ENCODE data around the gene TFAP2C.
"Not testable (repeated sequence)": the region's sequence is repeated elsewhere in the genome, so short reads cannot be mapped to it uniquely, and the experiment has no call there.

TFAP2C gene

DNA sequence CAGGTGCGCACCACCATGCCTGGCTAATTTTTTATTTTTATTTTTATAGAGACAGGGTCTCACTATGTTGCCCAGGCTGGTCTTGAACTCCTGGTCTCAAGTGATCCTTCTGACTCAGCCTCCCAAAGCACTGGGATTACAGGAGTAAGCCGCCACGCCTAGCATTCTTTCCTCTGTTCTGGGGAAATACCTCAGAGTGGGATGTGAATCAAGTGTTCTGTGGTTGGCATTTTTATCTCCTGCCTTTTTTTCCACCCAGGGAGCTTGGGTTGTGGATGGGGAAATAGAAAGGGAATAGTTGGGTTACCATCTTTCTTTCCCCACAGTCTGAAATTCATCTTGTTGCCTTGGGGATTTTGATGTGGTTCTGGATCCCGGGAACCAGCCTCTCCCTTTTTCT, 24.1 kb downstream of the TFAP2C start:
- DNase-seq (ENCODE audit: low spot score), result no peak

DNA sequence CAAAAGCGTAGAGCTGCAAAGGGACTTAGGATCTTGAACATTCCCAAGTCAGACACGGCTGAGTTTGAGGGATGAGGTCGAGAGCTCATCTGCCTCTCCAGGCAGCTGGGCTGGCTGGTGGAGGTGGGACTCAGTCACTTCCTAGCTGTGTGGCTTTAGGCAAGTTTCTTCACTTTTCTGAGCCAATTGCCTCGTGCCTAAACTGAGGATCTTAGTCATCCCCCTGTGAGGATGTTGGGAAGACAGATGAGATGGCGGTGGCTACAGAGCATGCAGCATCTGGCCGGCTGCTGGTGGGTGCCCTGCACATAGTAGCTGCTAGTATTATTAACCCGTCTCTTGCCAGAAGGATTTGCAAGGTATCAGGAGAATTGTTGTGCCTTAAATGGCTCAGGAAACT, 27.5 kb downstream of the TFAP2C start:
- no peak for DNase-seq (ENCODE audit: low spot score)

DNA sequence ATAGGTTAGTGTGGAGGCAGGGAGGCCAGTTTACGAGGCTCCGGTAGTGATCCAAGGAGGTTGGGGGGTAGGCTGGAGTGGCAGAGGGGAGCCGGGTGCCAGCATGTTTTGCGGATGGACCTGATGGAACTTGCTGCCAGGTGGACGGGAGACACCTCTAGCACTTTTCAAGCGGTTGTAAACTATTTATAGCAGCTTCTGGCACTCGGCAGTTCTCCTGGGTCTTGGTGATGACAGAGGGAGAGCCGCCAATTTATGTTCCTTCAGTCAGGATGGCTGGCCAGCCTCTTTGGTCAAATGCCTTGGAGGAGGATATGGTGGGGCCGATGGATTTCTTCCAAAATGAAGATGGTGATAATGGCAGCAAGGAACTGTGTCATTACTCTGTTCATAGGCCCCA, 28.8 kb downstream of the TFAP2C start:
- no peak for DNase-seq (ENCODE audit: low spot score)

DNA sequence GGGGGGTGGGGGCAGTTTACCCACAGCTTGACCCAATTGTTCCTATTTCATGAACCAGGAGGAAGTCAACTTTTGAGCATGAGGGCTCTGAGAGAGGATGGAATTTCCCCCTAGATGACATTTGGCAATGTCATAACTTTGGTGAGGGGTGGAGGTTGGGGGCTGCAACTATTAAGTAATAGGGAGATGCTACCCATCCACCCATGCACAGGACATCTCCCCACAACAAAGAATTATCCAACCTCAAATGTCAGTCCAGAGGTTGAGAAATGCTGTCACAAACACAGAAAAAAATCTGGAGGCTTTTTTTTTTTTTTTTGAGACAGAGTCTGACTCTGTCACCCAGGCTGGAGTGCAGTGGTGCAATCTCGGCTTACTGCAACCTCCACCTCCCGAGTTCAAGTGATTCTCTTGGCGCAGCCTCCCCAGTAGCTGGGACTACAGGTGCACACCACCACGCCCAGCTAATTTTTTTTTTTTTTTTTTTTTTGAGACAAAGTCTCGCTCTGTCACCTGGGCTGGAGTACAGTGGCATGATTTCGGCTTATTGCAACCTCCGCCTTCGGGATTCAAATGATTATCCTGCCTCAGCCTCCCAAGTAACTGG, 29.3 kb downstream of the TFAP2C start:
- DNase-seq (ENCODE audit: low spot score), result not testable (repeated sequence)

DNA sequence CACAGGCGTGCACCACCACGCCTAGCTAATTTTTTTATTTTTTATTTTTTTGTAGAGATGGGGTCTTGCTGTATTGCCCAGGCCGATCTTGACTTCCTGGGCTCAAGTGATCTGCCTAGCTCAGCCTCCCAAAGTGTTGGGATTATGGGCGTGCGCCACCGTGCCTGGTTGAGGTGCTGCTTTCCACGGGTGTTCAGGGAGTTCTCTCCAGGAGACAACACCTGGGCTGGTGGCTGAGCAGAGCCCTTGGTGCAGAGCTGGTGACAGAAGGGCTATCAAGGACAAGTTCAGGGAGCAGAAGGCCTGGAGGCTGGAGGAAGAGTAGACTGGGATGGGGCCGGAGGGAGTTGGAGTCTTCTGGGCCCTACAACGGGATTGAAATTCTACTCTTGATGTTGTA, 34.6 kb downstream of the TFAP2C start:
- DNase-seq (ENCODE audit: low spot score), result no peak

DNA sequence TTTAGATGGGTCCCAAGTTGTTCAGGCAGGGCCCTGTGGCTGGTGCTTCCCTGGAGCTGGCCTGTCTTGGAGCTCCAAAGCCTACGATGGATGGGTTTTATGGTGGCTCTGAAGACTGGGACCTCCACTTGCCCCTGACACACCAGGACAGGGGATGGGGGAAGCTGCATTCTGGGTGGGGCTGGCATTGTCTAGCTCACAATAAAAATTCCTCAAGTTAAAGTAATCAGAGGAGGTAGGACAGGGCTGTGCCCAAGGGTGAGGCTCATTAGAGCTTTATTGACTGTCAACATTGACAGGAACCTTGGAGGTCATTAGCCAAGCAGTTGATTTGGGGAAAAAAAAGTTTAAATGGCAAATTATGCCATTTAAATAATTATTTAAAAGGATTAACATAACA, 35.7 kb downstream of the TFAP2C start:
- DNase-seq (ENCODE audit: low spot score), result no peak

DNA sequence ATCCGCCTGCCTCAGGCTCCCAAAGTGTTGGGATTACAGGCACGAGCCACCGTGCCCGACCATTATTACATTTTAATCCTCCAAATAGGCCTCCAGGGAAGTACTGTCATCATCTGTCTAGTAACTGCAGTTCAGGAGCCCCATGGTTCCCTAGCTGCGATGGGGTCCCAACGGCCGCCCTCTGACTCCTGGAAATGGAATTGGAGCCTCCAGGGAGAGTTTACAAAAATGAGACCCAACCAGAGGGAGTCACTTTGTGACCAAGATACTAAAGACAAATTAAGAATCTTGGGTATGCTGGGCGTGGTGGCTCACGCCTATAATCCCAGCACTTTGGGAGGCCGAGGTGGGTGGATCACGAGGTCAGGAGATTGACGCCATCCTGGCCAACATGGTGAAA, 36.7 kb downstream of the TFAP2C start:
- no peak for DNase-seq (ENCODE audit: low spot score)

DNA sequence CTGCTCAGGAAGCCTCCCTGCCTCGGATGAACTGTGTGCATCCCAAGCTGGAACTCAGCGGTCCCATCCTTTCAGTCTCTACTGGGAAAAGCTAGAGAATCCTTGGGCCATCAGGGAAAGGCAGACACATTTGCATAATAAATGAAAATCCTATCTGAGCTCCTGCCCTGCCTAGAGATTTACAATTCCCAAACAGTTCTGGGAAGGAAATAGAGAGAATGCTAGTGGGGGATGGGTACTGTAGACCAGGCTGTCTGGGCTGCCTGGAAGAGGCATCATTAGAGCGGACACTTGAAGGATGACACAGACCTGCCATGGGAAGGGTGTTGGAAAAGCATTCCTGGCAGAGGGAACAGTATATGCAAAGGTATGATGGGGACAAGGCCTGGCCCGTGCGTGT, 44.3 kb downstream of the TFAP2C start:
- DNase-seq (ENCODE audit: low spot score), result no peak

DNA sequence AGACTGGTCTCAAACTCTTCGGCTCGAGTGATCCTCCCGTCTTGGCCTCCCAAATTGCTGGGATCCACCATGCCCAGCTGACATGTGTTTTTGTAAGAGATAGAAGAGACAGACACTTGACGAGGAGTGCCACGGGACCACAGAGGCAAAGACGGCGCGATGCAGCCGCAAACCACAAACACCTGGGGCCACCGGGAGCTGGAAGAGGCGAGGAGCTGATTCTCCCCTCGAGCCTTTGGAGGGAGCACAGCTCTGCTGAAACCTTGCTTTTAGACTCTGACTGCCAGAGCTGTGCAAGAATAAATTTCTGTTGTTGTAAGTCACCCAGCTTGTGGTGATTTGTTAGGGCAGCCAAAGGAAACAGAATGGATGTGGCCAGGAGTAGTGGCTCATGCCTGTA, 46.9 kb downstream of the TFAP2C start:
- DNase-seq (ENCODE audit: low spot score), result no peak

DNA sequence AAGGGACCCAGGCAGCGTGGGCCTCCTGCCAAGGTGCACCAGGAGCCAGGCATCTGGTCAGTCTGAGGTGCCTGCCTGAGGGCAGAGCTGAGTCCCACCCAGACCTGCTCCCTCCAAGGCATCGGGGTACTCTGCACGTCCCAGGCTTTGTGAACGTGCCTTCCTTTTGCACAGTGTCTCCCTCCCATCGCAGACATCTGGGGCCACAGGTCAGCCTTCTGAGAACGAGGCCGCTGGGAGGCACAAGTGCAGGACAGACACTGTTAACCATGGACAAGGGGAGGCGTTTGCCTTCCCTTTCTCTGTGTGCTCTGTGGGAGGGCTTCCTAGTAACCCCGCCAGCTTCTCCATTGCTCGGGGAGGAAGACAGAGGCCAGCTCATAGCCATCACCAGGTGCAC, 47.6 kb downstream of the TFAP2C start:
- no peak for DNase-seq (ENCODE audit: low spot score)

DNA sequence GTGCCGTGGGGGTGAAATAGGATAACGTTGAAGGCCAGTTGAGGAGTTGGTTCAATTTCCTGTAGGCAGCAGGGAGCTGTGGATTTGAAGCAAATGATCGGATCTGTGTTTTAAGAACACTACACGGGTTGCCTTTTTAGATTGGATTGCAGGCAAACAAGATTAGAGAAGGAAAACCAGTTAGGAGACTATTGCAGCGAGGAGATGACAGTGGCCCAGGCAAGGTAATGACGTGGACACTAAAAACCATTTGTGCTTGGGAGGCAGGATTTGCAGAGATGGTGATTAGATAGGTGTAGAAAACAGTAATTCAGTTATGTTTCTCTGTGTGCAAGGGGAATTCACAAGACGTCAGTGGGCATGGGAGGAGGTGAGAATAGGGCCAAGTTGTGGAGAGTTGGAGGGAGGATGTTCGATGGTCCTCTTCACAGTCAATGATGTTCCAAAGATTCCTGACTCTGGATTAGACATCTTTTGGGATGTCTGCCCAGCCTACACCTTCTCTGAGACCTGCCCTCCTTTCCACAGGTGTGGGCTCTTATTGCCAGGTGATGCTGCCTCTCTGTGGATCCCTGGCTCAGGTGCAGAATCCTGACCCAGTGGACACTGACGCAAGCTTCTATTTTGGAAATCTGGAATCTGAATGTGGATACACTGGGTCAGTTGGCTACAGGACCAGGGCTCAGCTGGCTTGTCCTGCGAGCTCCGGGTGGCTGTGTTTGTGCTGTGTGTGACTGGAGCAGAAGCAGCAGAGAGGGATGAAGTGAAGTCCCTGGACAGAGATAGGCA, 54.2 kb downstream of the TFAP2C start:
- DNase-seq (ENCODE audit: low spot score), result no peak

DNA sequence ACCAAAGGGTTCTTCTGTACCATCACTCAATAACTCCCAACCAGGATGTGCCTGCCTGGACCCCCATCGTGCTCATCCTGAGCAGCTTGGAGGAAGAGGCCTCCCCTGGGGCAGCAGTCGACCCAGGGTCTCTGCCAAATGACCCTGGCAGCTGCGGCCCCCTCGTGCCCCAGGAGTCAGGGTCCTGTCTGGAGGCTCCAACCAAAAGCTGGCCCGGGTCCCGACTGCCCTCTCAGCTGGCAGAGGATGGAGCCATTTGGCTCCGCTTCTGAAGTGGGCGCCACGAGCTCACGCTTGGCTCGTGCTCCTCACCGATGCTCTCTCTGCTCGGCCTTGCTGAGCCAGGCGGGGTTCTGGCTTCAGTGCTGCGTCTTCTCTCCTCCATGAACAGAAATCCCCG, 56.8 kb downstream of the TFAP2C start:
- DNase-seq (ENCODE audit: low spot score), result no peak

DNA sequence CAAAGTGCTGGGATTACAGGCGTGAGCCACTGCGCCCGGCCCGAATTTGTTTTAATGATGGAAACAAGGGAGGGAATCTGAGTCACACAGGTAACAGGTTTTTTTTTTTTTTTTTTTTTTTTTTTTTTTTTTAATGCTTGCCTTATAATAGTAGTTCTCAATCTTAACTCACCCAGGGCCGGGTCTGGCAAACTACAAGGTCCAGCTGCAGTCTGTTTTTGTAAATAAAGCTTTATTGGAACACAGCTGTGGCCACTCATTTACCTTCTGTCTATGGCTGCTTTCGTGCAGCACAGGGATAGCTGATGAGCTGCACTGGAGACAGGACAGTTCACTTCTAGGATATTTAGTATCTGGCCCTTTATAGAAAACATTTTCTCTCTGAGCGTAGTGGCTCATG, 58.0 kb downstream of the TFAP2C start:
- no peak for DNase-seq (ENCODE audit: low spot score)

DNA sequence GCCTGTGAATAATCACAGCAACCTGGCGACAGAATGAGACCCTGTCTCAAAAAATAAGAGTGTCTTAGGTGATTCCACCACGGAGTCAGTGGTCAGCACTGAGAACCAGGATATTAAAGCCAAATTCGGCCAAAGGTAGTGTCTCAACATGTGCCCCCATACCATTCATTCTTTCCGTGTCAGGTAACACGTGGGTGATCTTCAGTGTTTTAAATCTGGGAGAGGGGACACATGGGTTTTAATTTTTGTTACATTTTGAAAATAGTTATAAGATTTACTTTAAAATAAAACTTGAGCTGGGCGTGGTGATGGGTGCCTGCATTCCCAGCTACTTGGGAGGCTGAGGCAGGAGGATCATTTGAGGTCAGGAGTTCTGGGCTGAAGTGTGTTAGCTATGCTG, 59.0 kb downstream of the TFAP2C start:
- DNase-seq (ENCODE audit: low spot score), result no peak

Measured in kidney capillary endothelial cell (primary cell).